Activated CD4-positive, alpha-beta T cell treated with anti-CD3 and anti-CD28 coated beads for 36 hours (primary cell): ENCODE results near the gene LRG1. TPM values are rescaled to one million over a fixed set of nuclear protein-coding genes. Genes with fewer than 3 reads are reported as not detected.
"Not testable (repeated sequence)": the region's sequence is repeated elsewhere in the genome, so short reads cannot be mapped to it uniquely, and the experiment has no call there.

Experiments used
- ATAC-seq: fragments of 200-7000 bp; cut with Tn5 transposase; one replicate; pipeline ENCODE4 v1.10.0; 2021; ENCODE audit warnings: mild to moderate bottlenecking, moderate library complexity
- CTCF ChIA-PET: fragments of 350-600 bp; sonication (Branson Sonifier 250); formaldehyde crosslinking; loops from one replicate; lab custom pipeline; 2021; ENCODE audit warnings: antibody characterized with exemption; lab: Charles Lee
- POLR2A ChIA-PET: fragments of 350-600 bp; sonication (Branson Sonifier 250); formaldehyde crosslinking; loops from one replicate; lab custom pipeline; 2021; ENCODE audit warnings: antibody characterized with exemption, inconsistent platforms; lab: Charles Lee
- DNase-seq: peaks from one replicate; pipeline ENCODE4 v3.0.0-alpha.2; 2020
- H3K27ac Mint-ChIP-seq: one replicate; pipeline ENCODE4 v1.8.0; 2021; ENCODE audit warnings: mixed read lengths
- H3K27me3 Mint-ChIP-seq: one replicate; pipeline ENCODE4 v1.8.0; 2021; ENCODE audit warnings: mixed read lengths
- H3K36me3 Mint-ChIP-seq: one replicate; pipeline ENCODE4 v1.8.0; 2021; ENCODE audit warnings: low read depth, mixed read lengths
- H3K4me1 Mint-ChIP-seq: one replicate; pipeline ENCODE4 v1.8.0; 2021; ENCODE audit warnings: mixed read lengths
- H3K4me3 Mint-ChIP-seq: one replicate; pipeline ENCODE4 v1.8.0; 2021; ENCODE audit warnings: mild to moderate bottlenecking, moderate library complexity, mixed read lengths
- H3K9me3 Mint-ChIP-seq: one replicate; pipeline ENCODE4 v1.8.0; 2021; ENCODE audit warnings: low read depth, mixed read lengths
- intact Hi-C, 2 experiments: fragments of 100-400 bp; cut with DNase I in 1 of 2; cut with micrococcal nuclease in 1 of 2; formaldehyde crosslinking; loops; one replicate each; pipeline versions ENCODE4 v1.14.2 to v1.15.1; 2022 to 2024; cut with DNase I, micrococcal nuclease
- total RNA-seq, 2 experiments: library from RNA; stranded (reverse); gene quantifications; one replicate each; pipeline ENCODE4 v1.2.3, GENCODE V29; 2021

LRG1 gene
- total RNA-seq, 2 experiments from 2014 or later, result 0.35 to 0.57 TPM

DNA sequence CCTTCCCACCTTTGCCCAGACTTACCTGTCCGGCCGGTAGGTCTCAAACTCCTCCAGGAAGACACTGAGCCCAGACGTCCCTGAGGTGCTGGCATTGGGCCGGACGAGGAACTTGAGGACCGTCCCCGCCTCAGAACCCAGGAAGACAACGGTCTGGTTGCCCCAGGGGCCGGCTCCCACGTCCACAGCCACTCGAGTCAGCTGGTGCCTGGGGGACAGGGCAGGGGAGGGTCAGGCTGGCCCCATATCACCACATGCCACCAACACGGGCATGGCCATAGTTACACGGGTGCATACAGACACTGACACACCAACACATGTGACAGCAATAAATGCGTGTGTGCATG, 8.4 kb upstream of the LRG1 start:
- CTCF ChIA-PET, result interaction anchor here (0.6 to 1.6 kb wide), 4 partner anchors 22 to 146 kb away, joined by 3 to 5 read pairs (median 4); no protein-coding TSS in a partner anchor
- Mint-ChIP-seq H3K27me3 (peaks cover 9% of the 10 kb centered on the region), H3K36me3 (no peaks in the 10 kb centered on the region), H3K4me1 (no peaks in the 10 kb centered on the region), H3K9me3 (no peaks in the 10 kb centered on the region), H3K27ac (no peak overlapping the region), H3K4me3 (no peak overlapping the region)
- intact Hi-C loops, result no loop called here
- DNase-seq (no peak), ATAC-seq (no peak)
- POLR2A ChIA-PET, result no interaction called here

DNA sequence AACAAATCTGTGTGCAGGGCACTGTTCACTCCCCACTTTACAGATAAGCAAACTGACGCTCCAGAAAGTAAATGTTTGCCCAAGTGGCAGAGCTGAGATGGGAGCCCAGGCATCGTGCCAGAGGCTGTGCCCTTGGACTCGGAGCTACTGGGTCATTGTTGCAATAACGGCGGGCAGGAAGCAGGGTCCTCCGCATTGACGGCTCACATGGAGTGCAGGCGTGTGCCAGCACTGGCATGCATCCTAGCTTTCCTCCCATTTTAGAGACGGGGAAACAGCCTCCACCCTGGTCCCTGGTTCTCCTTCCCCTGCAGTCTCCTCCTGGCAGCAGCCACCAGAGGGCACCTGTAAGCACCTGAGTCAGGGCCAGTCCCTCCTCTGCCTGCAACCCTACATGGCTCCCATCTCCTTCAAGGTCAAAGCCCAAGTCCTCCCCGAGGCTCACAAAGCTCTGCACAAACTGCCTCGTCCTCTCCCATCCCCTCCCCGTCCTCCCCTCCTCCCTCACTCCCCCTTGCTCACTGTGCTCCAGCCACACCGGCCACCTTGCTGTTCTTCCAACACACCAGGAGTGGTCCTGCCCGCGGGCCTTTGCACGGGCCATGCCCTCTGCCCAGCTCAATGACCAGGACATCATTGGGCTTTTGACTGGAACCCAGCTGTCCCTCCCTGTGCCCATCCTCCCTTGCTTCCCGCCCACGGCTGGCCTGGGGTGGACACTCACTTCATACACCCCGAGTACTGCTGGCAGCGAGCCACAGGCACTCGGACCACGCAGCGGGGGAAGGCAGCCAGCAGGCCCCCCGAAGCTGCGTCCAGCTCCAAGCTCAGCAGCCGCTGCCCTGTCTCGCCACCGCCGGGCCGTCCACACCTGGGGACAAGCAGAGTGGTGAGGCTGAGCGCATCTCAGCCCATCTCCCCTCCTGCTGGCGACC, 7.7 kb upstream of the LRG1 start:
- DNase-seq, result peak; percentile 63
- Mint-ChIP-seq H3K36me3 (no peaks in the 10 kb centered on the region), H3K9me3 (no peaks in the 10 kb centered on the region), H3K27me3 (peaks cover 6% of the 10 kb centered on the region), H3K27ac (no peak overlapping the region), H3K4me1 (no peaks in the 10 kb centered on the region), H3K4me3 (no peak overlapping the region)
- ChIA-PET CTCF (interaction anchor here (0.6 to 1.6 kb wide), 4 partner anchors 21 to 89 kb away, joined by 3 to 5 read pairs (median 4); no protein-coding TSS in a partner anchor), POLR2A (no interaction called here)
- intact Hi-C loops, result loop anchor here in 1 of 2 experiments (1.0 kb wide), 1 partner anchor 89 kb away; no protein-coding TSS in a partner anchor
- ATAC-seq, result peak; percentile 70

DNA sequence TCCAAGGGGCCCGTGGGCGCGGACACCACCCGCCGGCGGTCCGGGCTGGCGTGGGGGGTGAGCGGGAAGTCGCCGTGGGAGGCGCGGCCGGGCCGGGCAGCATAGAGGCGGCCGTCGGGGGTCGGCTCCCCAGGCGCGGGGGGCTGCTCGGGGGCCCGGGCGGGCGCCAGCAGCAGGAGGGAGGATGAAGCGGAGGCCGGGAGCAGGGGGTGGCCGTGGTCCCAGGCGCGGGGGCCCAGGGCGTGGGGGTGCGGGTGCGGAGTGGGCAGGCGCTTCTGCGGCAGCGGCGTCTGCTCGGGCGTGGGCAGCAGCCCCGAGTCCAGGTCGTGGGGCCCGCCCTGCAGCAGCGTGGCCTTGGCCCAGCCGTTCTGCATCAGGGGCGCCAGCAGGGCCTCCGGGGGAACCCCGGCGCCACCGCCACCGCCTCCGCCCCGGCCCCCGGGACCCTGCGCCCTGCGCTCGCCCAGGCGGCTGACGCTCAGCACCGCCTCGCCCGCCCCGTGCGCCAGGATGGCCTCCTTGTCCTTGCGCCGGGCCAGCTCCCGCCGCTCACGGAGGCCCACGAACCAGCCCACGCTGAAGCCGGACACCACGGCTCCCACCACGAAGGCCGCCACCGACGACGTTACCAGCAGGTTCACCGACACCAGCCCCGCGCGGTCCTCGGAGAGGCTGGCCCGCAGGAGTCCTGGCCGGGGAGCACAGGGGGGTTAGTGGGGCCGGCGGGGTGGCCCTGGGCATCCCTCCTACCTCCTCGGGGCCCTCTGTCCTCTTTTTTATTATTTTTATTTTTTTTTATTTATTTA, 4.2 kb upstream of the LRG1 start:
- Mint-ChIP-seq H3K27ac (no peak overlapping the region), H3K4me1 (peaks cover 12% of the 10 kb centered on the region), H3K9me3 (peaks cover 2% of the 10 kb centered on the region), H3K4me3 (no peak overlapping the region), H3K27me3 (no peaks in the 10 kb centered on the region), H3K36me3 (no peaks in the 10 kb centered on the region)
- intact Hi-C loops, result no loop called here
- CTCF ChIA-PET, result no interaction called here
- DNase-seq (no peak), ATAC-seq (no peak)
- POLR2A ChIA-PET, result no interaction called here

DNA sequence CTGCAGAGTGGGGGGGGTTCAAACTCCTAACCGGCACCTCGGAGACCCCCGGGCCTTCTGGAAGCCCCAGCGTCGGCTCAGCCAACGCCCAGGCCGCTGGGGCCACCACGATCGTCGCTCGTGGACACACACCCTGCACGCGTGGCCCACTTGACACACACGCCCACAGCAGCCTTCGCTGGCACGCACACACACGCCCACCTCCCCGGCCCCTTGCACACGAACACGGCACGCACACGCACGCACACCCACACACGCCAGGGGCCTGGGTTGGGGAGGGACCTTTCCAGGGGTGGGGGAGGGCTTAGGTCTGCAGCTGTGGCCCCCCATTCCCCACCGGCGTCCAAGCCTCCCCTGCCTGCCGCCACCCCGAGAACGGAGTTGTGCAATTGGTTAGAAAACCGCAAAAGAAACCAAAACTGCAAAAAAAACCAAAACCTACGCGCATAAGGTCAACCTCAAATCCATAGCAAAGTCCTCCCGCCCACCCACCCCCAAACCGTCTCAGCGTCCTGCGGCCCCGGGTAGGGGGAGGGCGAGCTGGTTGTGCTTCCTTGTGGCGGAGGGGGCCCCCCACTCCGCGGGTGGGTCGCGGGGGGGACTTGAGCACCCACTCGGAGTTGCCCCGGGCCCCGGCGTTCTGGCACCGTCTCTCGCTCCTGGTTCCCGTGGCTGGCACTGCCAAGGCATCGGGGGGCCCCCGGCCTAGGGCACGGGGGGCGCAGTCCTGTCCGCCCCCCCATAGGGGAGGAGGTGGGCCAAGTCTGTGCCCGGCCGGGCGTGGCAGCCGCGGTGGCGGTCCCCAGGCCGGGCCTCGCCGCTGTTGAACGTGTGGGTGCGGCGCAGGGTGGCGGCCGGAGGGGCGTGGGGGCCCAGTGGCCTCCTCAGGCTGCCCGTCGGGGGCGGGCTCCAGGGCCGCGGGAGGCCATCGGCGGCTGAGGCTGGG, 3.3 kb upstream of the LRG1 start:
- no peak overlapping the region for H3K4me3 Mint-ChIP-seq
- ChIA-PET POLR2A (no interaction called here), CTCF (no interaction called here)
- H3K4me1 Mint-ChIP-seq, result peaks cover 14% of the 10 kb centered on the region
- H3K27me3 Mint-ChIP-seq, result no peaks in the 10 kb centered on the region
- ATAC-seq (no peak), DNase-seq (no peak)
- intact Hi-C loops, result no loop called here
- peaks cover 2% of the 10 kb centered on the region for H3K9me3 Mint-ChIP-seq
- no peaks in the 10 kb centered on the region for H3K36me3 Mint-ChIP-seq
- no peak overlapping the region for H3K27ac Mint-ChIP-seq

DNA sequence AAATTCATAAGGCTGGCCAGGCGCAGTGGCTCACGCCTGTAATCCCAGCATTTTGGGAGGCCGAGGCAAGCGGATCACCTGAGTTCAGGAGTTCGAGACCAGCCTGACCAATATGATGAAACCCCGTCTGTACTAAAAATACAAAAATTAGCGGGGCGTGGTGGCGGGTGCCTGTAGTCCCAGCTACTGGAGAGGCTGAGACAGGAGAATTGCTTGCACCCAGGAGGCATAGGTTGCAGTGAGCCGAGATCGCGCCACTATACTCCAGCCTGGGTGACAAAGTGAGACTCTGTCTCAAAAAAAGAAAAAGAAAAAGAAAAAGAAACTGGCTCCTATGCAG, 1.9 kb upstream of the LRG1 start:
- peaks cover 14% of the 10 kb centered on the region for H3K4me1 Mint-ChIP-seq
- H3K4me3 Mint-ChIP-seq, H3K27me3 Mint-ChIP-seq, H3K36me3 Mint-ChIP-seq, DNase-seq, H3K9me3 Mint-ChIP-seq, H3K27ac Mint-ChIP-seq, ATAC-seq, POLR2A ChIA-PET, intact Hi-C loops: not testable (repeated sequence)
- CTCF ChIA-PET, result interaction anchor here (0.8 kb wide), 1 partner anchor 17 kb away, joined by 3 read pairs; no protein-coding TSS in a partner anchor

DNA sequence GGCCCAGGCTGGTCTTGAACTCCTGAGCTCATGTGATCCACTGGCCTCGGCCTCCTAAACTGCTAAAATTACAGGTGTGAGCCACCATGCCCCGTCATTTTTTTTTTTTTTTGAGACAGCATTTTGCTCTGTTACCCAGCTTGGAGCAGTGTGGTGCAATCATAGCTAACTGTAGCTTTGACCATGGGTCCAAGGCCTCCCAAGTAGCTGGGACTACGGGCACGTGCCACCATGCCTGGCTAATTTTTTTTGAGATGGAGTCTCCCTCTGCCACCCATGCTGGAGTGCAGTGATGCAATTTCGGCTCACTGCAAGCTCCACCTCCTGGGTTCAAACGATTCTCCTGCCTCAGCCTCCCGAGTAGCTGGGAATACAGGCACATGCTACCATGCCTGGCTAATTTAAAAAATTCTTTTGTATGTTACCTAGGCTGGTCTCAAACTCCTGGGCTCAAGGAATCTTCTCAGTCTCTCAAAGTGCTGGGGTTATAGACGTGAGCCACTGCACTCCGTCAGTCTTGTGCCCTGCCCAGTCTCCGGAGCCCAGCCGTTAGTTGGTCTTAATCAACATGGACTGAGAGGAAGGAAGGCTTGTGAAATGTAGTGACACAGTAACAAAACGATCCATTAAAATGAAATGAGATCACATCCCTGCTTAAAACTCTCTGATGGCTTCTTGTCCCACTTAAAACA, 1.4 kb upstream of the LRG1 start:
- Mint-ChIP-seq H3K27me3 (peaks cover 3% of the 10 kb centered on the region), H3K9me3 (peaks cover 2% of the 10 kb centered on the region), H3K4me3 (no peak overlapping the region), H3K4me1 (peaks cover 14% of the 10 kb centered on the region), H3K36me3 (no peaks in the 10 kb centered on the region), H3K27ac (no peak overlapping the region)
- no peak for ATAC-seq
- ChIA-PET CTCF (no interaction called here), POLR2A (interaction anchor here (0.6 kb wide), 1 partner anchor 164 kb away, joined by 8 read pairs; no protein-coding TSS in a partner anchor)
- no peak for DNase-seq
- intact Hi-C loops, result no loop called here

DNA sequence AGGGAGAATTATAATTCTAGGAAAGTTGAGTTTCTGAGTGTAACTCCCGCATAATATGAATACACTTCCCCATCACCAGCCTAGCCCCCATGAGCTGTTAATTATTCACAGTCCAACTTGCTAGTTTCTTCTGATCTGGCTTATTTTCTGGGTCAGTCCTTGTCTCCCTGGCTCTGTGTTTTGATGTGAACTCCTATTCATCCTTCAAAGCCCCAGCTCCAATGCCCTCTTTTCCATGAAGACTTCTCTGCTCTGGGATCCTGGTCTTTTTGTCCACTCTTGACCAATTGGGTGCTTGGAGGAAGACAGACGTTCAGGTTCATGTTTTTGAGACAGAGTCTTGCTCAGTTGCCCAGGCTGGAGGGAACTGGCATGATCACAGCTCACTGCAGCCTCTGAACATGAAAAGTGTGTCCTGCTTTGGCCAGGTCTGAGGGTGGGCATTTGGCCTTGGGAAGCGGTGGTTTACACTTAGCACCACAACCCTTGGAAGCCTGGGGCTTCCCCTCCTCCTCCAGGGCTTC, 605 bp downstream of the LRG1 start:
- peaks cover 7% of the 10 kb centered on the region for H3K27me3 Mint-ChIP-seq
- DNase-seq, result no peak
- CTCF ChIA-PET, result interaction anchor here (0.5 to 0.7 kb wide), 2 partner anchors 209 to 608 kb away, joined by 3 read pairs; no protein-coding TSS in a partner anchor
- H3K4me3 Mint-ChIP-seq, result no peak overlapping the region
- H3K36me3 Mint-ChIP-seq, result no peaks in the 10 kb centered on the region
- intact Hi-C loops, result no loop called here
- ATAC-seq, result no peak
- H3K9me3 Mint-ChIP-seq, result peaks cover 2% of the 10 kb centered on the region
- POLR2A ChIA-PET, result no interaction called here
- peaks cover 16% of the 10 kb centered on the region for H3K4me1 Mint-ChIP-seq
- no peak overlapping the region for H3K27ac Mint-ChIP-seq

DNA sequence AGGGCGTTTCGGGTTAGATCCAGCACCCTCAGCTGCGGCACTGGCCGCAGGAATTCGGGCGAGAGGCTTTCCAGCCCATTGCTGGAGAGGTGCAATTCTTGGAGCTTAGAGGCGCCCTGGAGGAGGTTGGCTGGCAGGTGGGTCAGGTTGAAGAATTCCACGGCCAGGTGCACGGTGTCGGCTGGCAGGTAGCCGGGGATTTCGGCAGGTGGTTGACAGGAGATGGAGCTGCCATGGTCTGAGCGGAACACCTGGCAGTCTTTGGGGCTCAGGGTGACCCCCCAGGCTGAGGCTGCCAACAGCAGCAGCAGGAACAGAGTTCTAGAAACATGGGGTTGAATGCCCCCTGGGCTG, 1.3 kb downstream of the LRG1 start:
- H3K36me3 Mint-ChIP-seq, result no peaks in the 10 kb centered on the region
- no peak overlapping the region for H3K27ac Mint-ChIP-seq
- peaks cover 2% of the 10 kb centered on the region for H3K9me3 Mint-ChIP-seq
- peaks cover 16% of the 10 kb centered on the region for H3K4me1 Mint-ChIP-seq
- CTCF ChIA-PET, result interaction anchor here (0.5 kb wide), 1 partner anchor 208 kb away, joined by 3 read pairs; no protein-coding TSS in a partner anchor
- ATAC-seq (no peak), DNase-seq (no peak)
- no peak overlapping the region for H3K4me3 Mint-ChIP-seq
- POLR2A ChIA-PET, result no interaction called here
- intact Hi-C loops, result no loop called here
- peaks cover 7% of the 10 kb centered on the region for H3K27me3 Mint-ChIP-seq

DNA sequence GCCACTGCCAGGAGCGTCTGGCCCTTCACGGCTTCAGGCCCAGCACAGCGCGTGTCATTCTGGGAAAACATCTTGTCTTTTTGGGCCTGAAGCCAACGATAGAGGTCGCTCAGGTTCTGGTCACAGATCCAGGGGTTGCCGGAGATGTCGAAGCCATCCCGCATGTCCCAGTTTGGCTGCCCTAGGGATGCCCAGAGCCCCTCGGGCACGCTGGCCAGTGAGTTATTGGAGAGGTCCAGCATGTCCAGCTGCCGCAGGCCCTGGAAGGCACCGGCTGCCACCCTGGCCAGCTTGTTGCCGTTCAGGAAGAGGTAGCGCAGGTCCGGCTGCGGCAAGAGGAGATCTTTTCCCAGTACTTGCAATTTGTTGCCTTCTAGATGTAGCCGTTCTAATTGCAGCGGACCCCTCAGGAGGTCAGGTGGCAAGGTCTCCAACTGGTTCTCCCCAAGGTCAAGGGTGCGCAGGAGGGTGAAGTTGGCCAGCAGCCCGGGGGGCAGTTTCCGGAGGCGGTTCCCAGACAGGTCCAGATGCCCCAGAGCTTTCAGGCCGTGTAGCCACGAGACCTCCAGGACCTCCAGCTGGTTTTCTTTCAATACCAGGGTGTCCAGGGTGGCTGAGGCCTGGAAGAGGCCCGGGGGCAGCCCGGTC, 1.8 kb downstream of the LRG1 start:
- Mint-ChIP-seq H3K4me1 (peaks cover 16% of the 10 kb centered on the region), H3K36me3 (no peaks in the 10 kb centered on the region), H3K4me3 (no peak overlapping the region), H3K27me3 (peaks cover 7% of the 10 kb centered on the region), H3K9me3 (peaks cover 2% of the 10 kb centered on the region), H3K27ac (no peak overlapping the region)
- CTCF ChIA-PET, result interaction anchor here (0.6 kb wide), 1 partner anchor 1416 kb away, joined by 3 read pairs; no protein-coding TSS in a partner anchor
- DNase-seq (no peak), ATAC-seq (no peak)
- intact Hi-C loops, result no loop called here
- POLR2A ChIA-PET, result no interaction called here

DNA sequence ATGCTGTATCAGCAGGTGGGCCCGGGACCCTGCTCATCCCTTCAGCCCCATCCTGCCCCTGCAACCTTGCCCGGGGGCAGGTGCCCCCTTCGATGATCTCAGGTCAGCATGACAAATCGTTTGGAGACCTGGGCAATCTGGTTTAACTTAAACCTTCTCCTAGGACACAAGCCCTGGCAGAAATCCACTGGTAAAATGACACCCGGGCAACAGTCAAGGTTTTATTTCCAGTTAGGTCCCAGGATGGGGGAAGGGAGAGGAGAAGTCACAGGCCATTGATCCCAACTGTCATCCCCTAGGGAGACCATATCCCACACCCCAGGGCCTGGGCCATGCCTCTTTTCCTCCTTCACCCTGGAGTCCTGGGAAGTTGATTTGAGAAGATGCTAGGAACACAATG, 3.0 kb downstream of the LRG1 start:
- DNase-seq (no peak), ATAC-seq (no peak)
- CTCF ChIA-PET, result no interaction called here
- H3K27ac Mint-ChIP-seq, result no peak overlapping the region
- no peak overlapping the region for H3K4me3 Mint-ChIP-seq
- H3K27me3 Mint-ChIP-seq, result peaks cover 7% of the 10 kb centered on the region
- intact Hi-C loops, result no loop called here
- POLR2A ChIA-PET, result no interaction called here
- H3K9me3 Mint-ChIP-seq, result peaks cover 2% of the 10 kb centered on the region
- H3K4me1 Mint-ChIP-seq, result peaks cover 16% of the 10 kb centered on the region
- H3K36me3 Mint-ChIP-seq, result no peaks in the 10 kb centered on the region
